Esophagus muscularis mucosa (tissue), 3 donors: ENCODE data around the gene ITGAX.

ENCODE experiments used
- POLR2A ChIP-seq: fragments of 450-650 bp; IDR thresholded peaks from one replicate; pipeline ENCODE4 v1.6.1; 2017; ENCODE audit warnings: antibody characterized with exemption, moderate library complexity, mild to moderate bottlenecking, low read depth
- POLR2AphosphoS5 ChIP-seq, 2 donors: sonication (generic); formaldehyde crosslinking; IDR thresholded peaks; one replicate each; pipeline ENCODE4 v1.6.1; 2017; ENCODE audit warnings: antibody characterized with exemption in 2 of 2
- TF ChIP-seq, protein P1 (sequence below), 3 experiments: fragments of 200-600 bp in 2 of 3; fragments of 450-650 bp in 1 of 3; sonication (generic) in 2 of 3; IDR thresholded peaks; one replicate each; pipeline ENCODE4 v1.5.1; 2017 to 2019; ENCODE audit warnings: antibody characterized with exemption in 3 of 3, mild to moderate bottlenecking in 2 of 3, moderate library complexity in 1 of 3

DNA sequence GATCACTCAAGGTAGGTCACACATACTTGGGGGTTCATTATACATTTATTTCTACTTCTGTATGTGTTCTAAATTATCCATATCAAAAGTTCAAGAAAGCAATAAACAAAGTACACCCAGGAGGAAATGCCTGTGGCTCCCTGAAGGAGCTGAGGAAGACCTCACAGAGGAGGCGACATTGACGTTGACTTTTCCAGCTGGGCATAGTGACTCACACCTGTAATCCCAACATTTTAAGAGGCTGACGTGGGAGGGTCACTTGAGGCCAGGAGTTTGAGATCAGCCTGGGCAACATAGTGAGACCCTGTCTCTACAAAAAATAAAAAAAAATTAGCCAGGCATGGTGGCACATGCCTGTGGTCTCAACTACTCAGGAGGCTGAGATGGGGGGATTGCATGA lies 54.5 kb downstream of the ITGAX start:
- TF ChIP-seq POLR2AphosphoS5 (IDR thresholded peaks at IDR 0.05) (no peak), POLR2A (no peak)
- TF ChIP-seq, protein P1, sequence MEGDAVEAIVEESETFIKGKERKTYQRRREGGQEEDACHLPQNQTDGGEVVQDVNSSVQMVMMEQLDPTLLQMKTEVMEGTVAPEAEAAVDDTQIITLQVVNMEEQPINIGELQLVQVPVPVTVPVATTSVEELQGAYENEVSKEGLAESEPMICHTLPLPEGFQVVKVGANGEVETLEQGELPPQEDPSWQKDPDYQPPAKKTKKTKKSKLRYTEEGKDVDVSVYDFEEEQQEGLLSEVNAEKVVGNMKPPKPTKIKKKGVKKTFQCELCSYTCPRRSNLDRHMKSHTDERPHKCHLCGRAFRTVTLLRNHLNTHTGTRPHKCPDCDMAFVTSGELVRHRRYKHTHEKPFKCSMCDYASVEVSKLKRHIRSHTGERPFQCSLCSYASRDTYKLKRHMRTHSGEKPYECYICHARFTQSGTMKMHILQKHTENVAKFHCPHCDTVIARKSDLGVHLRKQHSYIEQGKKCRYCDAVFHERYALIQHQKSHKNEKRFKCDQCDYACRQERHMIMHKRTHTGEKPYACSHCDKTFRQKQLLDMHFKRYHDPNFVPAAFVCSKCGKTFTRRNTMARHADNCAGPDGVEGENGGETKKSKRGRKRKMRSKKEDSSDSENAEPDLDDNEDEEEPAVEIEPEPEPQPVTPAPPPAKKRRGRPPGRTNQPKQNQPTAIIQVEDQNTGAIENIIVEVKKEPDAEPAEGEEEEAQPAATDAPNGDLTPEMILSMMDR (IDR thresholded peaks at IDR 0.05), result no peak
